Fibroblast of skin of abdomen (primary cell): ENCODE results near the gene IGFBP3. TPM values are rescaled to one million over a fixed set of nuclear protein-coding genes. Genes with fewer than 3 reads are reported as not detected.
"Not testable (repeated sequence)": the region's sequence is repeated elsewhere in the genome, so short reads cannot be mapped to it uniquely, and the experiment has no call there.

Source experiments
- DNase-seq: peaks from one replicate; pipeline ENCODE4 v3.0.0-alpha.2; 2013
- polyA plus RNA-seq, 2 experiments: library from polyadenylated mRNA; unstranded; fragments of 120-200 nt; gene quantifications; one replicate each; pipeline ENCODE4 v1.2.1, GENCODE V29; 2013; ENCODE audit not compliant: insufficient read length in 2 of 2

Gene IGFBP3, protein sequence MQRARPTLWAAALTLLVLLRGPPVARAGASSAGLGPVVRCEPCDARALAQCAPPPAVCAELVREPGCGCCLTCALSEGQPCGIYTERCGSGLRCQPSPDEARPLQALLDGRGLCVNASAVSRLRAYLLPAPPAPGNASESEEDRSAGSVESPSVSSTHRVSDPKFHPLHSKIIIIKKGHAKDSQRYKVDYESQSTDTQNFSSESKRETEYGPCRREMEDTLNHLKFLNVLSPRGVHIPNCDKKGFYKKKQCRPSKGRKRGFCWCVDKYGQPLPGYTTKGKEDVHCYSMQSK
- 329 TPM for polyA plus RNA-seq (2013, experiment 1 of 2; ENCODE audit: insufficient read length)
- polyA plus RNA-seq (2013, experiment 2 of 2; ENCODE audit: insufficient read length): 328 TPM

DNA sequence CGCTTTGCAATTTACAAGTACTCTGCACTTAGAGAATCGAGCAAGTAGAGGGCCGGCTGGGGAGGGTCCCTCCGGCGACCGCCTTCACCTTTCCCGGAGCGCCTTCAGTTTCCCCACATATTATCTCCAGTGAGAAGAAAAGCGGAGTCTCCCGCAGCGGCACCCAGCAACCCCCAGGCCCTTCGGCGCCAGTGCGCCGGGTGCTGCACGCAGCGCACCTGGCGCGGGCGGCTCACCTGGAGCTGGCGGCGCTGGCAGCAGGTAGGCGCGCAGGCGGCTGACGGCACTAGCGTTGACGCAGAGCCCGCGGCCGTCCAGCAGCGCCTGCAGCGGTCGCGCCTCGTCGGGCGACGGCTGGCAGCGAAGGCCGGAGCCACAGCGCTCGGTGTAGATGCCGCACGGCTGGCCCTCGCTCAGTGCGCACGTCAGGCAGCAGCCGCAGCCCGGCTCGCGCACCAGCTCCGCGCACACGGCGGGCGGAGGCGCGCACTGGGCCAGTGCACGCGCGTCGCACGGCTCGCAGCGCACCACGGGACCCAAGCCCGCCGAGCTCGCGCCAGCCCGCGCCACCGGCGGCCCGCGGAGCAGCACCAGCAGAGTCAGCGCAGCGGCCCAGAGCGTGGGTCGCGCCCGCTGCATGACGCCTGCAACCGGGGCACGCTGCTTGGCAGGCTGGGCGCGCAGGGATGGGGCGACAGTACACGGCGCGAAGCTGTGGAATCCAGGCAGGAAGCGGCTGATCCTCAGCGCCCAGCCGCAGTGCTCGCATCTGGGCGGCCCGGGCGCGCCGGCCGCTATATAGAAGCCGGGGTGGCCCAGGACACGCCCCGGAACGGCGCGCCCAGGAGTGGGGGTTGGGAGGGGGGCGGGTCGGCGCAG is at the start of gene IGFBP3:
TSS of gene IGFBP3 (minus strand) at position 771 of the 879 bp plus-strand sequence. CDS start at position 639, 132 bp downstream.
- peak; percentile 64 for DNase-seq

DNA sequence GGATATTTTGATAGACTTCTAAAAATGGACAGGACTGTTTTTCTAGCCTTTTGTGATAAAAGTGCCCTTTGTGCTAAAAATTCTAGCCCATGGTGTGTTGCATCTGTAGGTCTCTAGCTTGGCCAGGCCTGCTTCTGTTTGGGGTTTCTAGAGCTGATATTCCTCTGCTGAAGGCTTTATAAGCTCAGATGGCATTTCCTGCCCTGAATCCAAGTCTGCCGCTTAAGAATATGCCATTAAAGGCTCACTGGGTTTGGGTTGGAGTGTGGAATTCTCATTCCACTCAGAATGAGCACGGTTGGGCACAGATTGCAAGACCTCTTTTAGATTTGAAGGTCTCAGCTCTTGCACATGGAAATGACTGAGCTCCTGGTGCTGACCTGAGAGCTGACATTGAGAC is 49.4 kb upstream of the IGFBP3 start:
- no peak for DNase-seq

DNA sequence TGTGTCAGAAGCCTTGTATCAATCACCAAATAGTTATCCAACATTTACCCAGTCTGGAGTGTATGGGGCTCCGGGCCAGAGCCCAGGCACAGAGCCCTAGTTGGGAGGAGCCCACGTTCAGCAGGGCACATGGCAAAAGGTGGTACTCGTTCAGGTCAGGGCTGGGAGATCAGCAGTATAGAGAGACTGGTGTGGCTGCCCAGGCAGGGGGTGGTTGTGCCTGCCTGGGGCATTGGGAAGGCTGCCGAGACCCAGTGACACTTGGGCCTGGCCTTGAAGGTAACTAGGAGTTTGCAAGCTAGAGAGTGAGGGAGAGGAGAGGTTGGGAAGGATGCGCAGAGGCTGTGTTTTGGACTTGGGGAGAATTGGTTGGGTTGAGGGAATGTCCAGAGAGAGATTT is 48.9 kb upstream of the IGFBP3 start:
- no peak for DNase-seq

DNA sequence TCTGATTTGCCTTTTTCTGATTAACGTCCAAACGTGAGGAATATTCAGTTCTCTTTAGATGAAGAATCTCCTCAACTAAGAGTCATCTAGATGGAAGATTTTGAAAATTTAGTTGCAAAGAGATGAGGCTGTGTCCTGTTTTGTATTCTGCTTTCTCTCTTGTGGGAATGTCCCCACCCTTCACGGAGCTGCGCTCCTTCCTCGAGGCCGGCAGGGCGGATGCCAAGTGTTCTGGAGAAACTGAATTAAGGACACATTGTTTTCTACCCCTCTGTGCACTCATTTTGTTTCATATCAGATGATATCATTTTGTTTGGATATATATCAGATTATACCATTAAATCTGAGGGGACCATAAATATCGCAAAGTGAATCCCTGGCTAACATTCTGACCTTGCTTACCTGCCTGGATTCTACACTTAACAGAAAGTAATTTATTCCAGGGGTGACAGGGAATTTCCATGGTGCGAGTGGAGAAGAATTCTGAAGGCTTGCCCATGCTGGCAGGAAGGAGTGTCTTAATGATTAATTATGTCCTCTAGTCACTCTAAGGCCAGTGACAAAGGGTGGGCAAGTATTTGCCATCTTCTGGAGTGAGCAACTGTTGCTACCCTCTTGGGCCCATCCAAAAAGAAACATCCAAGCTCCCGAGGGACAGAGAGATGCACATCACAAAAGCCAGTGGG is 47.9 kb upstream of the IGFBP3 start:
- DNase-seq: no peak

DNA sequence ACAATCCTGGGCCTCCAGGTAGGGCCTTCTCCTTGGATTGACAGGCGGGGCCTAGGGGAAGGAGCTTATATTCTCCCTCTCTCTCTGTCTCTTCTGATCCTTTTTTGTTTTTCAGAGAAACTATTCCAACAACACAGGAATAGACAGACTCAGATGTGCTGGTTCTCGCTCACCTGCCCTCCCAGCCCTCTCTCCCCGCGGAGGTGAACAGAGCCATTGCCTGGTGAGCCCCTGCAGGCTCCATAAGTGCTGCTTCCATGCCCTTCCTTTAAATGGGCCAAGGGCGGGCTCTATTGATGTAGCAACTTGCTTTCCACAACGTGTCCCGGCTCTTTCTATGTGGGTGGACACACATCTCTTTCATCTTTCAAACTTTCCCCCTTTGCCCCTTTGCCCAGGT is 47.2 kb upstream of the IGFBP3 start:
- DNase-seq: no peak

DNA sequence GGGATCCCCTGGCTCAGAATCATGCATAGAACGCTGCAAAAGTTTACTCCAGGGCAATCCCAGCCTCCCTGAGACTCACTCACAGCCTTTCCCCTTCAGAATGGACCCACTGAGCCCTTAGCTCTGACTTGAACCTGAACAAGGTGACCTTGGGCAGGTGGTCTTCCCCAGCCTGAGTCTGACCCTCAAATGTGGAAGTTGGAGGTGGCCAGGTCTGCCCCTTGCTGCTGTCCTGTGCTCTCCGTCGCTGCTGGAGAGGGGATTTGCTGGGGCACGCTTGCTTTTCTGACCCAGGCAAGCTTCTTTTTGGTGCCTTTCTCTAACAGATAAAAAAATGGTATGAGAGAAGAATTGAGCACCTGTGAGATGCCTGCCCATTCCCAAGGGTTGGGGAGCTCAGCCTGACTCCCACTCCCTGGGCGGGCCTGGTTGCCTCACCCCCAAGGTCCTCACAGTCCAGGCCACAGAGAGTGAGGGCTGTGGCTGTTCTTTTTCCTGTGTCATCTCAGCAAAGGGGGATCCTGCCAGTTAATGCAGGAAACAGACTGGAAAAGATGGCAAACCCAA is 46.6 kb upstream of the IGFBP3 start:
- no peak for DNase-seq

DNA sequence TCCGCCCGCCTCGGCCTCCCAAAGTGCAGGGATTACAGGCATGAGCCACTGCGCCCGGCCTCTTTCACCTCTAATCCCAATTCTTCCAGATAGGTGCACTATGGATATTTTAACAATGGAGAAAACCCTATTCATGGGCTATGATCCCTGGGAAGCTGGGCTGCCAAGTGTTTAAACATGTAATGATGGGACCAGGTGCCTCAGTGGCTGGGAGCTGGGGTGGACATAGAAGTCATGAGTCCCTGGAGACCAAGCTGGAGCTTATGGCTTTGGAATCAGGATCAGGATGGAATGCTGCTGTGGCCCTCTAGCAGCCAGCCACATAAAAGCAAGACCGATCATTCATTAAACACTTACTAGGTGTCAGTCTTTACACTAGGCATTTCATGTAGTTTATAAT is 41.8 kb upstream of the IGFBP3 start:
- no peak for DNase-seq

DNA sequence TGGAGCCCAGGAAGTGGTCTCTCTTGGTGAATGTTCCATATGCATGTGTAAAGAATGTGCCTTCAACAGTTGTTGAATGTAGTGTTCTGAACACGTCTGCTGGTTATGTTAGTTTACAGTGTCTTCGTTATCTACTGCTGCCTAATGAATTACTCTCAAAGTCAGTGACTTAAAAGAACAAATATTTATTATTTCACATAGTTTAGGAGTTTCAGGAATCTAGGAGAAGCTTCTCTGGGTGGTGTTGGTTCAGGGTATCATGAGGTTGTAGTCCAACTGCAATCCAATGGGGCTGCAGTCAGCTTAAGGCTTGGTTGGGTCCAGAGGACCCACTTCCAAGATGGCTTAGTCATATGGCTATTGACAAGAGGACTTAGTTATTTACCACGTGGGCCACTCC is 36.6 kb upstream of the IGFBP3 start:
- DNase-seq: no peak

DNA sequence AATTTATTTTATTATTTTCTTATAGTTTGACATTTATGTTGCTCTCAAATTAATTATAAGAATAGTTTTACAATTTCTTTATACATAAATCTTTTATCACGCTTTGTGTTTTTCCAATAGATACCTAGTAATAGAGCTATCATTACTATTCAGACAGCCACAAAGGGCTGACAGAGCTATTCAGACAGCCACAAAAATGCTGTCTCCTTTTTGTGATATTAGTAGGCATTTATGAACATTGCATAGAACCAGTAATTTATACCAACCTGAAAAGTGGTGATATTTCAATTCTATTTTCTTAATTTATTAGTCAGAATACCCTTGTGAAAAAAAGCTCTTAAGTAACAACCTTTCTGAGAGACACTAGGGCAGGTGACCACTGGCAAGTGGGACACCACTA is 34.2 kb upstream of the IGFBP3 start:
- peak; percentile 59 for DNase-seq

DNA sequence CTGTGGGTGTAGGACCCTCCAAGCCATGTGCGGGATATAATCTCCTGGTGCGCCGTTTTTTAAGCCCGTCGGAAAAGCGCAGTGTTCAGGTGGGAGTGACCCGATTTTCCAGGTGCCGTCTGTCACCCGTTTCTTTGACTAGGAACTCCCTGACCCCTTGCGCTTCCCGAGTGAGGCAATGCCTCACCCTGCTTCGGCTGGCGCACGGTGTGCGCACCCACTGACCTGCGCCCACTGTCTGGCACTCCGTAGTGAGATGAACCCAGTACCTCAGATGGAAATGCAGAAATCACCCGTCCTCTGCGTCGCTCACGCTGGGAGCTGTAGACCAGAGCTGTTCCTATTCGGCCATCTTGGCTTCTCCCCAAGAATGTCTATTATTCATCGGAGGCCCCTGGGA is 32.0 kb upstream of the IGFBP3 start:
- DNase-seq: not testable (repeated sequence)

DNA sequence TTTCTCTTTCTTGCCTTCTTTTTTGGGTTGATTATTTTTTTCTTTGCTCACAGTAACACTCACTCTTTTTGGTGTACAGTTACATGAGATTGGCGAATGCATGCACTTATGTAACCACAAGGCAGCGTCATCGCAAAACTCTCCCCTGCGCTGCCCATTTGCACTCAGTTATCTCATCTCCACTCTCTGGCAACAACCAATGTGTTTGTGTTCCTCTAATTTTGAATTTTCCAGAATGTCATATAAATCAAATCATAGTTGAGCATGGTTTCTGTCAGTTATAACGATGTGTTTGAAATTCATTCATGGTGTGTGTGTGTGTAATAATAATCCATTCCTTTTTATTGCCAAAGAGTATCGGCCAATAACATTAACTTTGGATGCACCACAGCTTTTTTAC is 23.0 kb upstream of the IGFBP3 start:
- DNase-seq: no peak

DNA sequence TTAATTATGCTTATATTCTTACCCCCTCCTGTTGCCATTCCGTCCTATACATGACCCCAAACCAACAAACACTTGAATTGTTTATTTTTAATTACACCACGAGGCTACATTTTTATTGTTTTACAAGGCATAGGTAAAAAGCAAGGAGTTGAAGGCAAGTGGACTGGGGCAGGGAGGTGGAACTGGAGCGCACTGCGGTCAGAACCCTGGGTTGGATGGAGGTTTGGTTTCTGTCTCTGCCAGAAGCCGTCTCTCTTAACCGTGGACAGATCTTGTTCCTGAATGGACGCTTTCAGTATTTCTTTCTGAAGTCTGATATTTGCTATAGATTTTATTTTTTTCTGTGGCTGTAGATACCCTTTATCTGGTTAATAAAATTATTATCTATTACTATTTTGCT is 19.9 kb upstream of the IGFBP3 start:
- no peak for DNase-seq

DNA sequence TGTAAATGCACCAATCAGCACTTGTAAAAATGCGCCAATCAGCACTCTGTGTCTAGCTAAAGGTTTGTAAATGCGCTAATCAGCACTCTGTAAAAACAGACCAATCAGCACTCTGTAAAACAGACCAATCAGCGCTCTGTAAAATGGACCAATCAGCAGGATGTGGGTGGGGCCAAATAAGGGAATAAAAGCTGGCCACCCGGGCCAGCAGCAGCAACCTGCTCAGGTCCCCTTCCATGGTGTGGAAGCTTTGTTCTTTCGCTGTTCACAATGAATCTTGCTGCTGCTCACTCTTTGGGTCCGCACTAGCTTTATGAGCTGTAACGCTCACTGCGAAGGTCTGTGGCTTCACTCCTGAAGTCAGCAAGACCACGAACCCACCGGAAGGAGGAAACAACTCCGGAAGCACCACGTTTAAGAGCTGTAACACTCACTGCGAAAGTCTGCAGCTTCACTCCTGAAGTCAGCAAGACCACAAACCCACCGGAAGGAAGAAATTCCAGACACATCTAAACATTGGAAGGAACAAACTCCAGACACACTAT is 19.2 kb upstream of the IGFBP3 start:
- not testable (repeated sequence) for DNase-seq

DNA sequence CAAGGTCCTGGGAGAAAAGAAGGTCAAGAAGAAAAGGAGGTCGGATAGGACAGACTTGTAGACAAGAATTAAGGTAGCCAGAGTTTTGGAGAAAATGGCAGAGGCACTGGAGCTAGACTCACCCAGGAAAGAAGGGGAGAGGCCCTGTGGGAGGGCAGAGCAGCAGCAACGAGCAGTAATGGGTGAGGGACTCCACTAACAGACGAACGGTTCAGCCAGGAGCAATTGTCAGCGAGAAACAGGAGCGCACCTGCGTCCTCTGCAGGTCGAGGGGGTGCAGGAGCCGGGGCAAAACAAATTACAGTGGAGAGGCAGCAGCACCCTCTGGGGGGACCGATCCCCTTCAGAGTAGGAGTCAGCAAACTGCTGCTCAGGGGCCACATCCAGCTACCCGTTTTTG is 18.5 kb upstream of the IGFBP3 start:
- no peak for DNase-seq

DNA sequence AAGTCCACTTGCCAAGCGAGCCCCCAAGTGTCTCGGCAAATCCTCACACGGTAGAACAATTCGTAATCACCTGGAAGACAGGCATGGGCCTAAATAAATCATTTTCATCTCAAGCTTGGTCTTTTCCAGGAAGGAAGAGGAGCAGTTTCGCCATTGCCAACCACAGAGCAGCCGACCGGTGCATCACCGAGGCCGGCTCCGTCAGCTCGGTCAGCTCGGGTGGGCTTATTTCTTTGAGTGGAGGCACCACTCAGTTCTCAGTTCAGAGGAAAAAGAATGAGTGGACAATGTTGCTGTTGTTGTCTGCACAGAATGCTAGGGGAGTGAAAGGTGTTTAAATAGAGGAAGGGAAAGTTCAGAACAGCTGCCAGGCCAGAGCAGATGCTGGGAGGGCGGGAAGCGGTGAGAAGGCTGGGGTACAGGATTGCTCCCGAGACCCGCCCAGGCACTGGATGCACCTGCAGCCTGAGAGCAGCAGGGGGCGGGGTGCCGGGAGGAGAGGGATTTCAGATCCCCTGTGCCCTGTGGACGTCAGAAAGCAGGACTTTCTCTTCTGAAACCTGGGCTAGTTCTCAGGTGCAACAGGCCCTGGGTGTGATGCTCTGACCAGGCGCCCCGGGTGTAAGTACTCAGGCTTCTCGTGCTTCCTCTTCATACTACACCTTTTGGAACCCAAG is 17.7 kb upstream of the IGFBP3 start:
- no peak for DNase-seq

DNA sequence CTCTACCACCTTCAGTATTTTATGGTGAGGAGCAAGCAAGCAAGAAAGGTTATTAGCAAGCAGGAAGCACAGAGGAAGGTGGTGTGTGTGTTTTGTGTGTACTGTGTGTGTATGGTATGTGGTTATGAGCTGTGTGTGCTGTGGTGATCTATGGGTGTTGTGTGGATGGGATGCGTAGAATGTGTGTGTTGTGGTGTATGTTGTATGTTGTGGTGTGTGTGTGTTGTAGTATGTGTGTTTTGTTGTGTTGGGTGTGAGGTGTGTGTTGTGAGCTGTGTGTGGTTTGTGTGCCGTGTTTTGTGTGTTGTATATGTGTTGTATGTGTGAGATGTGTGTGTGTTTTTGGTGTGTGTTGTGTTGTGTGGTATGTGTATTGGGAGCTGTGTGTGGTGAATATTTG is 16.8 kb upstream of the IGFBP3 start:
- no peak for DNase-seq

DNA sequence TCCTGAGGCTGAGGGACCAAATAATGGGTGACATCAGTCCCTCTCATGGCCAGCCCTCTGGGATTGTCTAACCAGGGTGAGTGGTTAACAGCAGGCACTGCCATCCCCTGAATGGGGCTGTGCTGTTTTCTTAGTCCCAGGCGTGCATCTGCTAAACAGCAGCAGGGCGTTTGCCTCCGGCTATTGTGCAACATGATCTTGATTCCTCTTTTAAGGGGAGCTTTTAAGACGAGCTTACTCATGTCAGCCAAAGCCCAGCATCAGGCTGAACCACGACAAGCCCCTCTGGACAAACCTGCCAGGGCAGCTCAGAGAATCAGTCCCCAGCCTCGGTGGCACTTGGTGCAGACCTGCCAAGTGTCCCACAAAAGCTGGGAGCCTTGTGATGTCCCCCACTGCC is 16.2 kb upstream of the IGFBP3 start:
- no peak for DNase-seq

DNA sequence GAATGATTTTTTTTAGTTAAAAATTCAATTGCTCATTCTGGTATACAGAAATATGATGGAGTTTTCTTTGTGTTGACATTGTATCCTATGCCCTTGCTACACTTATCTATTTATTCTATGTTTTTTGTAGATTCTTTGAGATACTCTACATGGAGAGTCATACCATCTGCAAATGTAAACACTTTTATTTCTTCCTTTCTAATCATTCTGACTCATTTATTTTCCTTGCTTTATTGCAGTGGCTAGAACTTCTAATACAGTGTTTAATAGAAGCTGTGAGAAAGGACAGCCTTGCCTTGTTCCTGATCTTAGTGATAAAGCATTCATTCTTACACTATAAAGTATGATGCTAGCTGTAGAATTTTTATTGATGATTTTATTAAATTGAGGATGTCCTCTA is 9.9 kb upstream of the IGFBP3 start:
- no peak for DNase-seq

DNA sequence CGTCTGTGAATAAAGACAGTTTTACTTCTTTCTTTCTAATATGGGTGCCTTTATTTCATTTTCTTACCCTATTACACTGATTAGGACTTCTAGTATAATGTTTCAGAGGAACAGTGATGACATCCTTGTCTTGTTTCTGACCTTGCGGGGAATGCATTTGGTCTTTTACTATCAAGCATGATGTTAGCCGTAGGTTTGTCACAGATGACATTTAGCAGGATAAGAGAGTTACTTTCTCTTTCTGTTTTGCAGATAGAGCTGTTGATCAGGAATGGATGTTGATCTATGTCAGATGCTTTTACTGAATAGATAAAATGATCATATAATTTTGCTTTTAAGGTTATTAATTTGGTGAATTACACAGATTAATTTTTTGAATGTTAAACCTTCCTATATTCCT is 6.6 kb upstream of the IGFBP3 start:
- DNase-seq: no peak

DNA sequence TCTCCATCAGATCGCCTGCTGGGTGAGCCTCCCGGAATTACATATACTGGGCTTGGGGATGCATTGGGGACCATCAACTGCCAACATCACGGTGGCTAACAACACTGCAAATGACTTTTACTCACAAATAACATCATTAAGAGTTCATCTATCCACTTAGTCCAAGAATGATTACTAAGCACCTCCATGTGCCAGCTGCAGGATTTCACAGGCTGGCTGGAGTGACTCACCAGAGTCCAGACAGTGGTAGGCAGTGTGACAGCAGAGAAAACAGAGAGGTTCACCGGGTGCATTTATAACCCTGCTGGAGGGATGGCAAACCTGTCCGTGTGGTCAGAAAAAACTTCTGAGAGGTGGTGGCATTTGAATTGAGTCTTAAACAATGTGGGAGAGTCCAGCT is 3.2 kb upstream of the IGFBP3 start:
- DNase-seq: peak; percentile 71

DNA sequence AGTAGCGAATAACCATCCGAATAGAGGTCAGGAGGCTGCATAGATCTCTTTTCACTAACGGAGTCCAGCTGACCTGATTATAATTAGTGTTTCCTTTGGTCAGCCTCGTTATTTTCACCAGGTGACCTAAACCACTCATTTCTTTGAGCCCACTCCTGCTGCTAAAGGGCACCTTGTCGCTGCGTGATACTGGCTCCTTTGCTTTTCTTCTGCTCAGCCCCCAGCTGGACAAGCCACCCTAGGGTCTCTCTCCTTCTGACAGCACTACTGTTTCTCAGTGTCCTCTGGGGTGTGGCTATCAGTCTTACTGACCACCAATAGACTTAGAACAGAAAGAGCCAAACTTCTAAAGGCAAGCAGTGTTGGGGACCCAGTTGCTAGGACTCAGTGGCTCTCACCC is 2.7 kb upstream of the IGFBP3 start:
- DNase-seq: no peak

DNA sequence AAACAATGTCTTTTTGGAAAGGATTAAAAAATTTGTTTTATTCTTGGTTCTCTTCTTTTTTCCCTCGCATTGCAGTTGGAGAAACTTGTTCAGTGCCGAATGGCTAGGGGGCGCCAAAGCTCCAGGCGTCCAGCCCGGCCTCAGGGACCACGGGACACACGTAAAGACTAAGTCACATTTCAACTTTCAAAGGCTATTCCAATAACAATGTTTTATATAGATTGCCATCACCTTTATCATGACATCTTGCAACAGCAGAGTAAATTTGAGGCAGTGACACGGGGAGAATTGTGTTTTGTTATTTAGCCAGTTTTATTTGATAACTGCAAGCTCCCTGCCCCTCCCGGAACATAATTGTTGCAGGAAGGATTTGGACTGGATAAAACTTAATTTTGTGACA is 2.2 kb upstream of the IGFBP3 start:
- peak; percentile 70 for DNase-seq
